ENCODE data around the gene NTRK2.
A peak's percentile ranks its signal among the peaks of the same experiment; 100 is the strongest.

Gene NTRK2

DNA sequence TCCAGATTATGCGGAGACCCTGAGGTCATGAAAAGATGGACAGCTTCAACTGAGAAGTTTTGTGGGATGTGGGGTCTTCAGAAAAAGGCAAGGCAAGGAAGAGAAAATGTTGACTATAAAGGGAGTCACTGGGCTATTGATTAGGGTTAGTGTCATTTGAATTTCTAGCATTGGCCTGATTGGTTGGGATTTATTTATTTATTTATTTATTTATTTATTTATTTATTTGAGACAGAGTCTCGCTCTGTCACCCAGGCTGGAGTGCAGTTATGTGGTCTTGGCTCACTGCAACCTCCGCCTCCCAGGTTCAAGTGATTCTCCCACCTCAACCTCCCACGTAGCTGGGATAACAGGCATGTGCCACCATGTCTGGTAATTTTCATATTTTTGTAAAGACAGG, 279.7 kb downstream of the NTRK2 start:
- no peak for DNase-seq

DNA sequence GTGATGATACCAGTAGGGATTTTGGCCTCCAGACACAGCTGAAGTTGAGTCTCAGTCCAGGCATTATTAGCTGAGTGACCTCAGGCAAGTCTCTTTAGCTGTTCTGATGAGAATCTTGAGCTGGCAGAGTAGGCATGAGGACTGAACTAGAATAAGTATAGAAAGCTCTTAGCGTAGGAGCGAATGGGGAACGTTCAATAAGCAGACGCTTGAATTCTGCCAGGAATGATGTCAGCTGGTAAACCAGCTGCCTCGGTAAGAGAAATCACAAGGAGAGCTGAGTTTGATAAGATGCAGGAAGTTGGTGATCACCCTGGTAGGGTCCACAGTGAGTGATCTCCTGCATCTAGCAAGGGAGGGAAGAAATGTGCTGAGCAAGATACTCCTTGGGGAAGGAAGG, 280.4 kb downstream of the NTRK2 start:
- no peak for DNase-seq

DNA sequence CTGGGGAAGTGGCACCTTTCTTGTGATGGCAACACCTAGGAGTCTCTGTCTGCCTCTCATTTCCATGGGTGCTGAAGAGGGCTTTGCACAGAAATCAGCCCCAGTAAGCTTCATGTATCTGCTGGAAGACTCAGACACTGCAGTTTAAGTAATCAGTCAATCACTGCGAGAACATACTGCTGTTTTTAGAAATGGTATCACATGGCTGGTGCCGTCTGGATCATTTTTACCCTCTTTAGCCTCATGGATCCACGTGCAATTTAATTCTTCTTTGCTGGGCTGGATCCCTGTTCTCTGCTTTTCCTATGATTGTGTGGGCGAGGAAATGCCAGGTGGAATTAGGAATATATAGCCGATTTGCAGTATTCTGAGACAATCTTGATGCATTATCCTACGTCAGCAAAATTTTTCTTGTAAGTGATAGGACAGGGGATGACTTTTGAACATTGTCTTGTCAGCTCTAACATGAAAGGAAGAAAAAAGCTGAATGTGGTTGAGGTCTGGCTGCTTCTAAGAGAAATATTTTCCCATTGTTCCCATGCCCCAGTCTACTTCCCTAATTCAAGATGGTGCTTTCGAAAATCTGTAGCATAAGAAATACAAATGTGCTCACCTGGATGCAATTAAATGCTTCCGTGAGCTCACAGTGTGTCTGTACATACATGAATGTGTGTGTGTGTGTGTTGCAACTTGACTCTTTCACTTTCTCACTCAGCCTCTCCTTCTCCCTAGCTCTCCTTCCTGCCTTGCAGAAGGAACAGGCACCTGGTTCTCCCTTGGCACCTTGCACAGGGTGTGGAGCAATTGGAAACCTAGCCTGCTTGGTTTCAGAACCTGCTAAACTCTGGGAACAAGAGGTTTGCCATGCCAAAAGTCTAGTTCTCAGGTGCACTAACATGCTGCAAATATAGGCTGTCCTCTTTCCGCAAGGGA, 281.6 kb downstream of the NTRK2 start:
- DNase-seq: no peak

DNA sequence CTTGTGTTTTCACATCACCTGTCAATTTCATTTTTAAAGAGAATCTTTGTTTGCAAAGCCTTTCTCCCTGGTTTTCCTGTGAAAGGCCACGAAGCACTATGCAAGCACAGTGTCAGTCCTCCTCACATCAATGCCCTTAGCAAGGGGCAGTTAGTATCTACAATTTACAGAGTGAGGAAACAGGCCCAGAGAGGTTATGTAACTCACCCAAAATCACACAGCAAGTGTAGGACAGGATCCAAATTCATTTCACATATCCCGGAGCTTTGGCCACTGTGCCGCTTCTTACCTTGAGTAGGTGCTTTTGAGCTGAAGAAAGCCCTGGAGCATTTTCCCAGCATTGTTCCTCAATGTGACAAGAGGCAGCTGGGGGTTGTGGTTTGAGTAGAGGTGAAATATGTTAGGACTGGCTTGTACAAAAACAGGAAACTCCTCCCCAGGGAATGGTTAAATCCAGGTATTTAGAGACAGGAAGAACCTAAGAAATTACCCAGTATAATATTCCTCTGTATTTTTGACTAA, 283.8 kb downstream of the NTRK2 start:
- DNase-seq: no peak

DNA sequence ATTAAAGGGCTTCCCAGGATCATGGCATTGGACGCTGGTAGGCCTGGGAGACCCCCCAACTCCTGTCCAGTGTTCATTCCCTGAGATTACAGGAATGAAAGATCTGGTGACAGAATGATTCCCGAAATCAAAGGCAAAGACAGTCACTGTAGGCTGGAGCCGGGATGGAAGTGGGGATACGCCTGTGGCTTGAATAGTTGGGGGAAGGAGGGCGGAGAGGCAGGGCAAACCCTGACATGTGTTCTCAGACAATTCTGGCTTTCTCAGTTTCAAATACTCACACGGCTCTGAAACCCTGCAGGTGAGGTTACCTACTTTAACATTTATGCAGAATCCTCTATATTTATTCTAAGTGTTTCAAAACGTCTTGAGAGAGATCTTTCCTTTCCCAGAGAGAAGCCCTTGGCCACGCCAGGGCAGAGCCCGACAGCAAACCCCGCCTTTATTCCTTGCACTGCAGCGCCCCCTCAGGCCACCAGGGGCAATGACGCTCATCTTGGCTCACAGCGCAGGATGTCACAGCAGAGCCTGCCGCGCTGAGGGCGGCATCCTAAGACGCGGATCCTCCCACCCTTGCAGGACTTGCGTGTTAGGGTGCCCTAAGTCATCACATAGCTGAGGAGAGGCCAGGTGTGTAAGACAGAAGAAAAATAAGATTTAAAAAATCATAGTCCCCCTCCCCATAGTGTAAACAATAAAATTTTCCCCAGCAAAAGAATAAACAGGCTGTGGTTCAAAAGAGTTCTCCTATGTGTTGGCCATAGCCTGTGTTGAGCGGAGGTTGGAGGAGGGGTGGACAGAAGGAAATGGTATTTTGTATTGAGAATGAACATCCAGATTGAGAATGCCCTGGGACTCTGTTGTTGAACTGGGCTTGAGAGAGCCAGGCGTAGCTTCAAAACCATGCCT, 284.5 kb downstream of the NTRK2 start:
- DNase-seq: peak; percentile 77

DNA sequence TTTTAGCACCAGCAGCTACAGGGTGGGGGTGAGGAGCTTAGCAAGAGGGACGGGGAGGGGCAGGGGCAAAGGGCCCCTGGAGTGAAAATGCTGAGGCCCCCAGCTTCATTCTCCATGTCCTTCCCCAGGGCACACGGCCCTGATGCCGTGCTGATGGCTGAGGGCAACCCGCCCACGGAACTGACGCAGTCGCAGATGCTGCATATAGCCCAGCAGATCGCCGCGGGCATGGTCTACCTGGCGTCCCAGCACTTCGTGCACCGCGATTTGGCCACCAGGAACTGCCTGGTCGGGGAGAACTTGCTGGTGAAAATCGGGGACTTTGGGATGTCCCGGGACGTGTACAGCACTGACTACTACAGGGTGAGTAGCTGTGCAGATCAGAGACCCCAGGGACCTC, 285.6 kb downstream of the NTRK2 start:
- DNase-seq: no peak

DNA sequence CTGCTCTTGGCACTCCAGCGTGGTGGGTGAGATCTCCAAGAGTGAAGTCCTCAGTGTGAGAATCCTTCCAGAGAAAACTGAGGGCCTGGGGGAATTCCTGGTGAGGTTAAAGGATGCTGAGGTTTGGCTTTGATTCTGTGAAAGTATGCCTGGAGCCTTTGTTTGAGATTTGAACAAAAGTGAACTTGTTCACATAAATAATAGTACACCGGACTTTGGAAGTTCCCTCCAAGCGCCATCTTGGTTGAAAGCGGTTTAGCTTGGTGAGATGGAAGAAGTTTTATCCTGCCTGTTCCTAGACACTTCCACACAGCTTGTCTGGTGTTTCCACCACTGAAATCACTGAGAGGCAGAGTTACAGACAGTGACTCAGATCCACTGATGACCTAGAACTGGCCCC, 286.4 kb downstream of the NTRK2 start:
- DNase-seq: no peak

DNA sequence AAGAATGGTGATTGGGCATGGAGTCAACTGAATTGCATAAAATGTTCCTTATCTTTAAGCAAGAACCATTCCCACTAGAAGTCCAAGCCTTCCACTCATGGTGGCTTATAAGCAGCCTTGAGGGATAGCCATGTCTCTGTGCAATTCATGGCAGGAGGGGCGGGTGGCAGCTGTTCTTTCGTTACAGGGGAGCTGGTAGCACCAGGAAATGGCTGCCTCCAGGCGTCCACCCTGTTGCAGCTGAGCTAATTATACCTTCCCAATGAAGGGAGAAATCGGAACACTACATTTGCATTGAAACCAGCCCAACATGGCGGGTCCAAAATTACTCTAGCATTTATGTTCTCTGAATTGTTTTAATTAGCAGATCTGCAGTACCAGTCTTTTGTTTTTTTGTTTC, 289.8 kb downstream of the NTRK2 start:
- DNase-seq: peak in 1 of 2 experiments; percentile 47

DNA sequence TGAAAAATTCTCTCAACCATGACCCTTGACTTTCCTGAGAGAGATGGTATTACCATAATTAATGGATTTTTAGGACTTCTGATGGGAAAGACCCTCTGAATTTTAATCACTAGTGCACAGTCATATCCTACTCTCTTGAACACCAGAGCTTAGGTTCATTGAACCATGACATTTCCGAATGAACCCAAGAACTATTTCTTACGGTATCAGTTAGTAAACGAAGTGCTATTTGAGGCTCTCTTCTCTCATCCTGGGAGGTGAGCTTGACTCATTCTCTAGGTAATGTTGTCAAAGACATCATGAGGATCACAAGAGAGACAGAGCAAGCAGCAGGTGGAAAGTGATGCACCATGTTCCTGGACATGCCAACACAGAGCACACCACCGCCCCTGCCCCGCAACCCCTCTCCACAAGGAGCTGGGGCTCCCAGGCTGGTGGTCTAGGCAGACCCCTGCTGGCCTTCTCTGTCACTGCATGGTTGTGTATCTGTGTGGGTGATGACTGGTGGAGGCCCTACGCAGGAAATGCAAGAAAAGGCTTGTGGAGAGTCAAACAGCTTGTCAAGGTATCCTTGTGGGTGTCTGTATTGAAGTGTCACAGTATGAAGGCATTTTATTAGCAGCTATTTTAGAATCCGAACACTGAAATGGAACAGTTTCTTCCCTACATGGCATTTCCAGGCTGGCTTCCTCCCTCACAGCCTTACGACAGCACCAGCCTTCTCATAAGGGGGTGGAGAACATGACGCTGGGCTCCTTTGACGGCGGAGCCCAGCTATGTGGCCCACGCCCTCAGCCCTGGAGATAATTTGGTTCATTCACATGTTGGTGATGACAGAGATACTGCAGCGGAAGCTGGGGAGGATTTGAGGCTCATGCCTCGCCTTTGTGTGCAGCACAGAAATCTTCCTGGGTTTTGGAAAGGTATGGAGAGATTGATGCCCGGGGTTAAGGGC, 297.6 kb downstream of the NTRK2 start:
- no peak for DNase-seq

DNA sequence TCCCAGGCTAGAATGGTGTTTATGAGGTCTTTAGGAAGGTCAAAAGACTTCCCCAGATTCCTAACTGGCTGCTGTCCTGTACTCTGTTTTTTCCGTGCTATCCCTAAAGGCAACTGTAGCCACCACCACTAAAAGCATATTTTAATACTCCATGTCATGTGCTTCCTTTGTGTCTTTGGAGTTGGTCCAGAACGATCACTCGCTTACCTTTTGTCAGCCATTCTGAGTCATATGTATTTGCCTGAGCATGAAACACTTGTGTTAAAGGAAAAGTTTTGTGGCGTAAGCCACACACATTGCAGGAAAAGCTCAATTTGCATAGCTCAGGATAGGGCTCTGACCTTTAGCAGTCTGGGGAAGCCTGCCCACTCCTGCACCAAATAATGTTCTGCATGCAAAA, 299.6 kb downstream of the NTRK2 start:
- DNase-seq: peak in 1 of 2 experiments; percentile 4

DNA sequence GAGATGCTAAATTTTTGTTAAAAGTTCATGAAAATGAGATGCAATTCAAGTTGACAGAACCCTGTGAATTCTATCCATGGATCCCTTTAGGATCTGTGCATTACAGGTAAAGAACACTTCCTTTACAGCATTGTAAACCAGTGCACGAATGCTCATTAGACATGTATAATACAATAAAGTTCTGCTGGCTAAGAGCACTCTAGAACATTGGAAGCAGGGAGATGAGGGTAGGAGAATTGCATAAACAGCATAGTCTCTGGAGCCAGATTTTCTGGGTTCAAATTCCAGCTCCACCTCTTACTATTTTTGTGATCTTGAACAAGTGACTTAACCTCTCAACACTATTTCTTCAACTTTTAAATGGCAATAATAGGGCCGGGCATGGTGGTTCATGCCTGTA, 300.2 kb downstream of the NTRK2 start:
- no peak for DNase-seq

DNA sequence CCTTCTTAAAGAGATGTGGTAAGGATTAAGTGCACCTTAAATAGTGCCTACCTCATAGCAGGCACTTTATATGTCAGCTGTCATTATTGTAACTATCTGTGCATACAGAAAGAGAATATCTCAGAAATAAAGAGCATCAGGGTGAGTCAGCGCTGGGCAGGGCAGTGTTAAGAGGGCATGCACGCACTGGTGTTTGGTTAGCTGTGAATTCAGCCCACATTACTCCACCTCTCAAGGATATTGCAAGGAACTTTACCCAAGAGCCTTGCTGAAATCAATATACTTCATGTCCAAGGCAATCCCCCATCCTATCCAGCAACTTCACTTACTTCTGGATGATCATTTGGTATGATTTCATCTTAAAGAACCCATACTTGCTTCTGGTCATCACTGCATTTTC, 300.9 kb downstream of the NTRK2 start:
- DNase-seq: no peak

DNA sequence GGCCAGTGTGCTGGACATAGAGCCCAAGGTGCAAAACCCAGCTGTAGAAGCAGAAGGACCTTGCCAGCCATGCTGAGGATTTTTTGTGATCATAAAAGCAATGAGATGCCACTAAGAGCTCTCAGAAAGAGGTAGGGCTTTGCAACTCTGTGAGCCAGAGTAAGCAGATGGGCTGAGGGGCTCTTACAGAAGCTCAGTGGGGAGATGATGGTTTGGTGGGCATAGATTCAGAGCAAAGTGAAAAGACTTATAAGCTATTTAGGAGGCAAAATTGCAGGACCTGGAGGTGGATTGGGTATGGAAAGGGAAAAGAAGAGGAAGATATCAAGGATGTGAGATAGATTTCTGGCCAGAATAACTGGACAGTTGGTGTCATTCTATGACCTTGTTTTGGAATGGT, 302.0 kb downstream of the NTRK2 start:
- DNase-seq: no peak

DNA sequence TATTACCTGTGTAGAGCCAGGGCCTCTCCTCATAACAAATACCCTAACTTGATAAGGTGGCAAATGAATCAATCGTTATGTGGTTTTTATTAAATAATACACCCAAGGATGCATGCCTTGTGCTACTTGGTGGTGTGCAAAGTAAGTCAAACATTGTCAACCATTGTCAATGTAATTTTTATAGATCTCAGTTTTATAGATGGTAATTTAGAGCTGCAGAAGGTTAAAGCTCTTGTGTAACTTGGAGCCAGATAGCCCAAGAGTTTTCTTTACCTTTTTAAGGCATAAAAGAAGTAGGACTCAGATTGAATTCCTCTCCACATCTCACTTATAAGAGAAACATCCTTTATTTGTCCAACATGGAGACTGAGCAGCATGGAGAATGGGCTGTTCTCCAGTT, 304.7 kb downstream of the NTRK2 start:
- DNase-seq: no peak

DNA sequence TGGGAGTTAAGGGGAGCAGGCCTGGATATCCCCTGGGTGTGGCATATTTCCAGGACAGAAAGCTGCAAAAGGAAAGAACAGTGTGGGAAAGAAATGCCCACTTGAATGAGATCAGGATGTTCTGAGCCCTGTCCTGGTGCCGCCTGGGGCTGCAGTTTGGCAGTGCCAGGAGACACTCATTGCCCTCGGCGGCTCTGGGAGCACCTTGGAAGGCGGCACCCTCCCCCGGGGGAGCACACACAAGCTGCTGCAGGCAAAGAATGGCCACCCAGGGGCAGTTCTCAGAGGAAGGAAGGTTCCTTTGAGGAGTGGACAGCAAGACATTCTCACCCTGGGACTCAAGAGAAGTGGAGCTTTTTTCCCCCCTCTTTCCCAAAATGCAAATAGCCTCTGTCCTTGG, 305.3 kb downstream of the NTRK2 start:
- no peak for DNase-seq

DNA sequence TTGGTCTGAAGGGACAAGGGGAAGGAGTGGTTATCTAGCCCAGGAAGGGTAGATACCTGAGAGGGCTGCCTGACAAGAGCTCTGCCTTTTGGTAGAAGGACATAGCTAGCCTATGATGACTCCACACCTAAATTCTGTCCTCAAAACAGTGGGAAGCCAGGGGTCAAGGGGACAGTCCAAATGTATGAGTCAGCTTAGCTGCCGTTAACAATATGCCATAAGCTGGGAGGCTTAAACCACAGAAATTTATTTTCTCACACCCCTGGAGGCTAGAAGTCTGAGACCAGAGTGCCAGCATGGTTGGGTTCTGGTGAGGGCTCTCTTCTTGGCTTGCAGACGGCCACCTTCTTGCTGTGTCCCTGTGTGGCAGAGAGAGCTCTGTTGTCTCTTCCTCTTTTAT, 306.4 kb downstream of the NTRK2 start:
- no peak for DNase-seq

DNA sequence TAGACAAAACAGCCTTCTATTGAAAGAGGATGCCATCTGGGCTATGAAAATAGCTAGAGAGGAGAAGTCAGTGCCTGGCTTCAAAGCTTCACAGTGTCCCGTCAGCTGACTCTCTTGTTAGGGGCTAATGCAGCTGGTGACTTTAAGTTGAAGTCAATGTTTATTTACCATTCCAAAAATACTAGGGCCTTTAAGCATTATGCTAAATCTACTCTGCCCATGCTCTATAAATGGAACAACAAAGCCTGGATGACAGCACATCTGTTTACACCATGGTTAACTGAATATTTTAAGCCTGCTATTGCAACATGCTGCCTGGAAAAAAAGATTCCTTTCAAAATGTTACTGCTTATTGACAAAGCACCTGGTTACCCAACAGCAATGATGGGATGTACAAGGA, 309.1 kb downstream of the NTRK2 start:
- no peak for DNase-seq

DNA sequence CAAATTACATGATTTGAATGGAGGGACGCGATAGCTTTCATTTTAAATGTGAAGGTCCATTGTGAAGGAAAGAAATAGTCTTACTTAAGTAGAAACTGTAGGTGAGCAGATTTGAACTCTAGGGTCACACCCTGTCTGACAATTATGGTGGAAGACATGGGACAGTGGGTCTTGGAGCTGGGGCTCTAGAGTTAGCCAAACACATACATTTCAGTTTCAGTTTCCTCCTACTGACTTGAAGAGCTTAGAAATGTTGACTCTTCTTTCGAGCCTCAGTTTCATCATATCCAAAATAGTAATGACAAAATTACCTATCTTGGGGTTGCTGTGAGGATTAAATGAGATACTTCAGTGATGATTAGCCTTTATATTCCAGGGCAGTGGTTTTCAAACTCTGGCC, 314.2 kb downstream of the NTRK2 start:
- DNase-seq: no peak

DNA sequence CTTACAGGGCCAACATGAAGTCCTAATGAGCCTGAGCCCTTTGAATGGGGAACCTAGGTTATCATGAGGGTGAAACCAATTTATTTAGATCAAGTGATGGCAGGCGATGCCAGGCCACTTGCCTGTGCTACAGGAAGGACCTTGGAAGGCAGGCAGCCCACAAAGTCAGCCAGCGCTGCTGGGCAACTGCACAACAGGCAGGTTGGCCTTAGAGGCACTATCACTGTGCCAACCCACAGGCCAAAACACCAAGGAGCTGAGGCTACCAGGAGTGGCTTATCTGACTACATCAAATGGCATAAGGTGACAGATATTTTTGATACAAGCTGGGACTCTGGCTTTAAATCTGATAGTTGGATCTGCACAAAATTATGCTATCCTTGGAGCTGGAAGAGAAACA, 319.1 kb downstream of the NTRK2 start:
- DNase-seq: no peak

DNA sequence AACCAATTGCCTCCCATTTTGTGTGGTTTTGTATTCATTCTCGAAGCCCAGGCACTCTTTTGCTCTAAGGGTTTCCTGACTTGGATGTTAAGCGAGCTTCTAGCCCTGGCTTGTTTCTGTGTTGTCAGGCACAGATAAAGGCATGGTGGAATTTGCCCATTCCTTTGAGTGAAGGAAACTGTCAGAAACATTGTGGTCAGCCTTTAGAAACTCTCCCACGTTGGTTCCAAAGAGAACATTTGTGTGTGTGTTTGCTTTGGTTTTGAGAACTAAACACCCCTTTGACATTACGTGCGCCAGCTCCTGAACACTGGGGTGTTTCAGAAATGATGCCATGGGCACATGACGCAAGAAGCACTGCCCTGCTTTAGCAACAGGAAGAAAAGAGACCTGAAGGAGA, 320.9 kb downstream of the NTRK2 start:
- DNase-seq: peak; percentile 25 to 44

DNA sequence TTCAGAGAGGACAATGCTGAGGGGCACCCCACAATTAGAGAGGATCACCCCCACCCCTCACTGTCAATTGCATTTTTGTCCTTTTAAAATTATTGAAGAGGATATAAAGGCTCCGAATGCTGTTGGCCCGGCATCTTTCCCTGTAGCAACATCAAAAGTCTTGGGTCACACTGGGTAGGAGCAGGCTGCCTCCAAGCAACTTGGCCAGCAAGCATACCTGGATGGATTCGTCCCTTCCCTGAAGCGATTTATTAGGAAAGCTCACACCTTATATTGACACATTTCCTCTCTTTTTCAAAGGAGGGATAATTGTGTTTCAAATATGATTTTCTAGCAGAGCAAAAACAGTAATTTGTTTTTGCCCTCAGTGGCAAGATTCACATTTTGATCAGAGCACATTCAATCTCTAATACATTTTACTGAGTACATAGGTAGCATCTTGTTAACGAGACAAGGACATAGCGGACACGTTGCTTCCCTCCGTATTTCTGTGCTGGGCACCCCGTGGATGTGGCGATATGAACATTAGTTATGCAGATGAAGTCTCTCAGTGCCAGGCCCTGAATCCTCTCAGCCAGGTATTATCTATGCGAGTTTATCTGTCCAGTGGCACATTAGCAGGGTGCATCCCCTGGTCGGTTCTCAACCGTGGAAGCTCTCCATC, 321.5 kb downstream of the NTRK2 start:
- DNase-seq: no peak

DNA sequence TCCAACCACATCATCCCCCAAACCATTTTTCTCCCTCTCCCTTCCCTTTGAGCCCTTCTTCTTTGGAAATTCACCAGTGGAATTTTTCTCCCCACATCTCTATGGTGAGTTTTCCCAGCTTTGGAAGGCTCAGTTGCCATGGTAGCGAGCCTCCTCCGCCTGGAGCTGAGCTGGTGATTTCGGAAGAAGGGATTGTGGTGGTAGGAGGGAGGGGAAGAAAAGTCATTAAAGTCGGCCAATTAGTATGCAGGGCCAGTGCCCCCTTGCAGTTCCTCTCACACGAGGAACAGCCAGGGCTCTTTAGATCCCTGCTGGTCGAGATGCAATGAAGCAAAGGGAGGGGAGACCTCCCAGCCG, 322.0 kb downstream of the NTRK2 start:
- no peak for DNase-seq
